AG04450 (cell line): ENCODE data around the gene RAB19. TPM values are rescaled to one million over a fixed set of nuclear protein-coding genes. Genes with fewer than 3 reads are reported as not detected.

ENCODE experiments used
- CTCF ChIA-PET: fragments of 300-600, 350-600 bp; formaldehyde crosslinking; extraction: SDS; loops from one replicate; lab custom pipeline; 2022; ENCODE audit warnings: antibody characterized with exemption, inconsistent platforms; lab: Charles Lee
- POLR2A ChIA-PET: fragments of 350-600 bp; formaldehyde crosslinking; extraction: SDS; loops from one replicate; lab custom pipeline; 2021; ENCODE audit warnings: antibody characterized with exemption, inconsistent platforms; lab: Yijun Ruan, JAX
- DNase-seq: peaks from one replicate; pipeline ENCODE4 v3.0.0-alpha.2; 2011; ENCODE audit warnings: low read depth, low spot score
- H3K27ac ChIP-seq: one replicate; pipeline ENCODE4 v1.5.1; 2012; ENCODE audit warnings: low read depth, low read length, control low read depth
- H3K27me3 ChIP-seq: one replicate; pipeline ENCODE4 v1.6.0; 2012; ENCODE audit warnings: low read length; ENCODE audit not compliant: control insufficient read depth, insufficient read depth
- H3K4me3 ChIP-seq: 2 replicates; pipeline ENCODE4 v1.5.1; 2011; ENCODE audit warnings: mild to moderate bottlenecking, low read depth, low read length, control low read depth
- H3K9me3 ChIP-seq: 2 replicates; pipeline ENCODE4 v1.5.1; 2012; ENCODE audit warnings: low read length; ENCODE audit not compliant: control insufficient read depth, insufficient read depth
- polyA plus RNA-seq: library from polyadenylated mRNA; depleted of rRNA; stranded (reverse); fragments of >200 nt; gene quantifications from 2 replicates; pipeline ENCODE4 v1.2.3, GENCODE V29; 2011
- TF ChIP-seq, protein P1 (sequence below): IDR thresholded peaks from 2 replicates; pipeline ENCODE4 v1.5.1; 2011; ENCODE audit warnings: low read depth, low read length, control low read depth, inconsistent platforms

The RAB19 gene
- polyA plus RNA-seq, 1 experiment, result not detected

DNA sequence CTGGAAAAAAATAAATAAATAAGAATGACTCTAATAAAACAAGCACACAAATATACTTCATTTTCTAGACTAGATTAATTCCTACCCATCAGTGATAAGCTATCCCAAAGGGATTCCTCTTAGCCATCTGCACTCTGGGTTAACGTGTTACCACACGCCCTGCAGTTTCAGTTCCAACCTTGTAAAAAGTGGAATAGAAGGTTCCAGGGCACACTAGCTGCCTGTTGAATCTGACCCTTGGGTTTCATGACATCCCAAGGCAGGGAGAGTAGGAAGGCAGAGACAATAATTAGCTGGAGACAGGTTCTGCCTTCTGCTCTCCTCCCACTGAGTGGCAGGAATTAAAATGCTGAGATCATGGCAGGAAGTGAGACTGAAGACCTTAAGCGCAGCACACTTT is 39.0 kb upstream of the RAB19 start:
- no peak for DNase-seq
- CTCF ChIA-PET, result no interaction called here
- Histone ChIP-seq H3K27me3 (no peaks in the 10 kb centered on the region), H3K4me3 (no peak overlapping the region), H3K27ac (no peak overlapping the region), H3K9me3 (no peaks in the 10 kb centered on the region)
- POLR2A ChIA-PET, result no interaction called here
- TF ChIP-seq, protein P1, sequence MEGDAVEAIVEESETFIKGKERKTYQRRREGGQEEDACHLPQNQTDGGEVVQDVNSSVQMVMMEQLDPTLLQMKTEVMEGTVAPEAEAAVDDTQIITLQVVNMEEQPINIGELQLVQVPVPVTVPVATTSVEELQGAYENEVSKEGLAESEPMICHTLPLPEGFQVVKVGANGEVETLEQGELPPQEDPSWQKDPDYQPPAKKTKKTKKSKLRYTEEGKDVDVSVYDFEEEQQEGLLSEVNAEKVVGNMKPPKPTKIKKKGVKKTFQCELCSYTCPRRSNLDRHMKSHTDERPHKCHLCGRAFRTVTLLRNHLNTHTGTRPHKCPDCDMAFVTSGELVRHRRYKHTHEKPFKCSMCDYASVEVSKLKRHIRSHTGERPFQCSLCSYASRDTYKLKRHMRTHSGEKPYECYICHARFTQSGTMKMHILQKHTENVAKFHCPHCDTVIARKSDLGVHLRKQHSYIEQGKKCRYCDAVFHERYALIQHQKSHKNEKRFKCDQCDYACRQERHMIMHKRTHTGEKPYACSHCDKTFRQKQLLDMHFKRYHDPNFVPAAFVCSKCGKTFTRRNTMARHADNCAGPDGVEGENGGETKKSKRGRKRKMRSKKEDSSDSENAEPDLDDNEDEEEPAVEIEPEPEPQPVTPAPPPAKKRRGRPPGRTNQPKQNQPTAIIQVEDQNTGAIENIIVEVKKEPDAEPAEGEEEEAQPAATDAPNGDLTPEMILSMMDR, result no peak

DNA sequence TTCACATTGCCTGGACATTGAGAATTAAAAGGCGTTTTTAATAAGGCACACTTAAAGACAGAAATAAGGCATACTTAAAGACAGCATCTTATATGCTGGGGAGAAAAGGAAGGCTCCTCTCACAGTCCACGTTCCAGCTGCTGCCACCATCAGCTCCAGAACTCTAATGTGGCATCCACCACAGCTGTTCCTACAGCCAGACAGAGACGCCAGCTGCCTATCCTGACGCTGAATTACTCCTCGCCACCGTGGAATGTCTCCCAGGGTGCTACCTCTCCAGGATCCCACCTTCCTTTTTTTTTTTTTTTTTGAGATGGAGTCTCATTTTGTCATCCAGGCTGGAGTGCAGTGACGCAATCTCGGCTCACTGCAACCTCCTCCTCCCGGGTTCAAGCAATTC is 36.3 kb upstream of the RAB19 start:
- no peak overlapping the region for H3K4me3 ChIP-seq
- CTCF ChIA-PET, result no interaction called here
- TF ChIP-seq, protein P1, result no peak
- DNase-seq, result no peak
- POLR2A ChIA-PET, result no interaction called here
- no peak overlapping the region for H3K27ac ChIP-seq
- H3K9me3 ChIP-seq, result no peaks in the 10 kb centered on the region
- no peaks in the 10 kb centered on the region for H3K27me3 ChIP-seq

DNA sequence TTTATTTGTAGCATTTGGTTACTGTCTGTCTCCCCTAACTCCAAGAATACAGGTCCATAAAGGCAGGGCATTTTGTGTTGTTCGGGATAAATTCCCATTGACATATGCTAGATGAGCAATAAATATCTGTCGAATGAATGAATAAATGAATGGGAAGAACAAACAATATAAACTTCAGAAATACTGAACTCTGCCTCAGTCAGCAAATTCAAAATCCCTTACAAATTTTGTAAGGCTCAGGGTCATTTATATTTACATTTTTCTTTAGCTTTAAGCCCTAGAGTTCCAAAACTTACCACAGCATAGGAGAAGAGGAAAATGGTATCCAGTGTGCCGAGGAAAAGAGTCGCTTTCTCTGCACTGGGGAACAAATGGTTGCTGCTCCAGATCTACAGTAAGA is 34.6 kb upstream of the RAB19 start:
- no peaks in the 10 kb centered on the region for H3K9me3 ChIP-seq
- no peaks in the 10 kb centered on the region for H3K27me3 ChIP-seq
- ChIA-PET CTCF (no interaction called here), POLR2A (no interaction called here)
- TF ChIP-seq, protein P1, result no peak
- DNase-seq, result no peak
- H3K4me3 ChIP-seq, result no peak overlapping the region
- no peak overlapping the region for H3K27ac ChIP-seq

DNA sequence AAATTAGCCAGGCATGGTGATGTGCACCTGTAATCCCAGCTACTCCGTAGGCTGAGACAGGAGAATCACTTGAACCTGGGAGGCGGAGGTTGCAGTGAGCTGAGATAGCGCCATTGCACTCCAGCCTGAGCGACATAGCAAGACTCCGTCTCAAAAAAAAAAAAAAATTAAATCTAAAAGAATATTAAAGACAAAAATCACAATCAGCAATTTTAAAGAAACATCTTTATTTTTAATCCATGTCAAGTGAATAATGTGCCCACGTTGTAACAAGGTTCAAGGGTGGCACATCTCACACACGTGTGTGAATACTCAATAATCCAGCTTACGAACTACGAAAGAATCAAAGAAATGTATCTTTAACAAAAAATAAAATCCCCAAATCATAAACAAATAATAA is 28.5 kb upstream of the RAB19 start:
- H3K27ac ChIP-seq, result no peak overlapping the region
- ChIA-PET POLR2A (no interaction called here), CTCF (interaction anchor here (1.0 kb wide), 1 partner anchor 51 kb away, joined by 4 read pairs; no protein-coding TSS in a partner anchor)
- no peaks in the 10 kb centered on the region for H3K27me3 ChIP-seq
- TF ChIP-seq, protein P1, result no peak
- H3K4me3 ChIP-seq, result no peak overlapping the region
- no peak for DNase-seq
- H3K9me3 ChIP-seq, result no peaks in the 10 kb centered on the region

DNA sequence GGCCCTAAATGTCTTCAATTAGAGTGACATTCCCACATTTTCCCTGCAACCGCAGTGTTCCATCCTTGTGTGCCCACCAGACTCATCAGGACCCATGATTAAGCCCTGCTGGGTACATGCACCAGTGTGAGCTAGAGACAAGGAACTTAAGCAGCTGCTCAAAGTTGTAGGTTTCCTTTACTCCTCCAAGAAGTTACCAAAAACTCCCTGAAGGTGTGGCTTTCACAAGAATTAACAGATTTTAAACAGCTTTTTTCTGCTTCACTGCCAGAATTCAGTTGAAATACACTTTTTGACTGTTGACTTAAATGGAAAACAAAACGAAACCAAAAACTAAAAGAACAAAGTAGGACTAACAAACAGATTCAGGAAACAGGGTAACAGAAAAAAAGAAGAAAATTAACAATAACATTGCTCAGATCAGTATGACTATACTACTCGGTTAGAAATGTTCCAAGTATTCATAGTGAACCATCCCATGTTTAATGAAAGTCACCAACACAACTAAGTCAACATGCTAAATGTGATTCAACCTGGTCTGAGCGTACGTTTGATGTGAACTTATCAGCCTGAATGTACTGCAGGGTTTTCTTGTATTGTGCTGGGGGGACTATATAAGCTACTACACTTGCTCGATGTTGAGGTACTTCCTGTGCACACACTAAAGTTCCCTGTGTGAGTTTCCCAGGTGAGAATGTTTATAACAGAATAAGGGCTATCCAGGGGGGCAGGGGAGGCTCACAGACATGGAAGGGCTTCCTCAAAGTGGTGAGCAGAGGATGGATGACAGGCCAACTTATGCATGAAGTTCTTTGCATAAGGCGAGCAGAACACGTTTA is 27.7 kb upstream of the RAB19 start:
- H3K4me3 ChIP-seq, result no peak overlapping the region
- TF ChIP-seq, protein P1, result no peak
- POLR2A ChIA-PET, result interaction anchor here (0.7 kb wide), 1 partner anchor 9 kb away, joined by 3 read pairs; no protein-coding TSS in a partner anchor
- no peaks in the 10 kb centered on the region for H3K9me3 ChIP-seq
- CTCF ChIA-PET, result interaction anchor here (1.0 to 2.2 kb wide), 2 partner anchors 10 to 51 kb away, joined by 4 to 10 read pairs; no protein-coding TSS in a partner anchor
- no peak overlapping the region for H3K27ac ChIP-seq
- H3K27me3 ChIP-seq, result no peaks in the 10 kb centered on the region
- DNase-seq, result no peak
